Cardiac muscle cell (in vitro differentiated cells and primary cell): ENCODE data around the gene CDKN2A. TPM values are rescaled to one million over a fixed set of nuclear protein-coding genes. Genes with fewer than 3 reads are reported as not detected.

Experiments
- DNase-seq, 2 donors: peaks; one replicate each; pipeline versions ENCODE4 v3.0.0 to v3.0.0-alpha.2; 2010 to 2017; ENCODE audit warnings: low read depth in 1 of 2, low spot score in 1 of 2
- H3K27ac ChIP-seq: fragments of 200-600 bp; sonication (generic); 2 replicates; pipeline ENCODE4 v1.5.1; 2016
- H3K27me3 ChIP-seq: fragments of 200-600 bp; sonication (generic); 2 replicates; pipeline ENCODE4 v1.6.0; 2016; ENCODE audit warnings: control low read depth
- H3K36me3 ChIP-seq: fragments of 200-600 bp; sonication (generic); 2 replicates; pipeline ENCODE4 v1.5.1; 2016; ENCODE audit warnings: control low read depth
- H3K4me1 ChIP-seq: fragments of 200-600 bp; sonication (generic); 2 replicates; pipeline ENCODE4 v1.8.1; 2017; ENCODE audit warnings: low read depth, mild to moderate bottlenecking, mixed run types
- H3K4me3 ChIP-seq: fragments of 200-600 bp; sonication (generic); 2 replicates; pipeline ENCODE4 v1.5.1; 2016; ENCODE audit warnings: mild to moderate bottlenecking
- H3K9me3 ChIP-seq: fragments of 200-600 bp; sonication (generic); 2 replicates; pipeline ENCODE4 v1.5.1; 2017; ENCODE audit warnings: low read depth, mild to moderate bottlenecking, control low read depth
- polyA plus RNA-seq: library from polyadenylated mRNA; unstranded; fragments of >200 nt; fragmentation: Nextera tagmentation; extraction: Ambion mirVana; gene quantifications from 2 replicates; pipeline ENCODE4 v1.2.1, GENCODE V29; 2016
- total RNA-seq: library from RNA; depleted of rRNA; stranded (reverse); fragments of >200 nt; gene quantifications from 2 replicates; pipeline ENCODE4 v1.2.3, GENCODE V29; 2016
- TF ChIP-seq, protein P1 (sequence below): IDR thresholded peaks from 2 replicates; pipeline ENCODE4 v1.5.1; 2012; ENCODE audit warnings: low read depth, mild to moderate bottlenecking, low read length

The CDKN2A gene
- total and polyA plus RNA-seq, 2 experiments from 2014 or later = 0.27 TPM; not detected in 1

DNA sequence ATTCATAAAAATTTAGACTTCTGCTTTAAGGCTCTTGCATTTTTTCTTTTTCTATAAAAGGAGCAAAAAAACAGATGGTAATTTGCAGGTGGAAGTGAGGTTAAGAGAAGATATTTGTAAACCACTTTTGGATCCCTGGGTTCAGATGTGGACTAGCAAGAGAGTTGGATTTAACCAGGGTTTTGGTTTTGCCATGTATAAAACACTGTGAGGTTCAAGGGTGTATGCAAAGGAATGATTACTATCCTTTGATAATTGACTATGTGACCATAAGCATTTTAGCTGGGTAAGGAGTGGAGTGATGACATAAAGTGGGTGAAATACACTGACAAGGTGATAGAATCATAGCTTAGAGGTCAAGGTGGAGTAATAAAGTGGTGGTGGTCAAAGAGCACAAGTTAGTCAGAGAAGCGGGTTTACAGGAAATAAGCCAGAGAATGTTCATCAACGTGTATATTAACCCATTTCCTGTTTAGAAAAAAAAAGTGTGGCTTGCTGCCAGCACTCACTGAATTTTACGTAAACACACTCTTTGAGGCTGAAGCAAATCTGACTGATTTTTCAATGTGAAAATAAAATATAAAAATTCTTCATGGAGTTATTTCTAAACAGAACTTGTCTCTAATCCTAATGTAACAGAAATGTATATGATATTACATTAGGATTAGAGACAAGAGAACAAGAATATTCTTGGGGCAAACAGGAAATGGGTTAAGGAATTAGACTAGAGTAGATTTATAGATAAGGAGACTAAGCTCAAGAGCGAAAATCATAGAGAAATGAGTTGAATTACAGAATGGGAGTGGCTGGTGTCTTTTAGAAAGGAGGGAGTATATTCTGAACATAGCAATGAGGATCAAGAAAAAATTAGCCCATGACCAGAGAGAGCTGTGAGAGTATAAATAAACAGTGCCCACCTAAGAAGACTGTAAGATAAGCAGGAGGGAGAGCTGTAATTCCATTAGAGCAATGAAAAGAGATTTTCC, 74.5 kb downstream of the CDKN2A start:
- H3K4me1 ChIP-seq = no peaks in the 10 kb centered on the region
- H3K9me3 ChIP-seq = no peaks in the 10 kb centered on the region
- no peaks in the 10 kb centered on the region for H3K36me3 ChIP-seq
- H3K27me3 ChIP-seq = no peaks in the 10 kb centered on the region
- H3K4me3 ChIP-seq = no peak overlapping the region
- TF ChIP-seq, protein P1, sequence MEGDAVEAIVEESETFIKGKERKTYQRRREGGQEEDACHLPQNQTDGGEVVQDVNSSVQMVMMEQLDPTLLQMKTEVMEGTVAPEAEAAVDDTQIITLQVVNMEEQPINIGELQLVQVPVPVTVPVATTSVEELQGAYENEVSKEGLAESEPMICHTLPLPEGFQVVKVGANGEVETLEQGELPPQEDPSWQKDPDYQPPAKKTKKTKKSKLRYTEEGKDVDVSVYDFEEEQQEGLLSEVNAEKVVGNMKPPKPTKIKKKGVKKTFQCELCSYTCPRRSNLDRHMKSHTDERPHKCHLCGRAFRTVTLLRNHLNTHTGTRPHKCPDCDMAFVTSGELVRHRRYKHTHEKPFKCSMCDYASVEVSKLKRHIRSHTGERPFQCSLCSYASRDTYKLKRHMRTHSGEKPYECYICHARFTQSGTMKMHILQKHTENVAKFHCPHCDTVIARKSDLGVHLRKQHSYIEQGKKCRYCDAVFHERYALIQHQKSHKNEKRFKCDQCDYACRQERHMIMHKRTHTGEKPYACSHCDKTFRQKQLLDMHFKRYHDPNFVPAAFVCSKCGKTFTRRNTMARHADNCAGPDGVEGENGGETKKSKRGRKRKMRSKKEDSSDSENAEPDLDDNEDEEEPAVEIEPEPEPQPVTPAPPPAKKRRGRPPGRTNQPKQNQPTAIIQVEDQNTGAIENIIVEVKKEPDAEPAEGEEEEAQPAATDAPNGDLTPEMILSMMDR = no peak
- no peak overlapping the region for H3K27ac ChIP-seq
- peak in 1 of 2 donors; percentile 81 for DNase-seq

Other genes starting within 250 kb of the CDKN2A start
- gene MTAP, start 191.8 kb downstream of the CDKN2A start, total RNA-seq = 14.1 and 21.5 TPM in 2 replicates
- gene MTAP, start 191.8 kb downstream of the CDKN2A start, polyA plus RNA-seq = 23.0 and 26.4 TPM in 2 replicates
- gene CDKN2B-AS1, start 399 bp upstream of the CDKN2A start, total RNA-seq = not detected in 2 replicates
- gene CDKN2B-AS1, start 399 bp upstream of the CDKN2A start, polyA plus RNA-seq = 0.44 TPM in 1 of 2 replicates, not detected in the other
- gene CDKN2B, start 14.9 kb upstream of the CDKN2A start, total RNA-seq = 1.8 and 2.5 TPM in 2 replicates
- 0.21 and 0.81 TPM in 2 replicates for gene CDKN2B, start 14.9 kb upstream of the CDKN2A start, polyA plus RNA-seq